Measurements from ENCODE around the gene GPR161. TPM values are rescaled to one million over a fixed set of nuclear protein-coding genes. Genes with fewer than 3 reads are reported as not detected.
A peak's percentile ranks its signal among the peaks of the same experiment; 100 is the strongest.

GPR161 gene
- total RNA-seq, 1 experiment from 2014 or later: 11.8 TPM

DNA sequence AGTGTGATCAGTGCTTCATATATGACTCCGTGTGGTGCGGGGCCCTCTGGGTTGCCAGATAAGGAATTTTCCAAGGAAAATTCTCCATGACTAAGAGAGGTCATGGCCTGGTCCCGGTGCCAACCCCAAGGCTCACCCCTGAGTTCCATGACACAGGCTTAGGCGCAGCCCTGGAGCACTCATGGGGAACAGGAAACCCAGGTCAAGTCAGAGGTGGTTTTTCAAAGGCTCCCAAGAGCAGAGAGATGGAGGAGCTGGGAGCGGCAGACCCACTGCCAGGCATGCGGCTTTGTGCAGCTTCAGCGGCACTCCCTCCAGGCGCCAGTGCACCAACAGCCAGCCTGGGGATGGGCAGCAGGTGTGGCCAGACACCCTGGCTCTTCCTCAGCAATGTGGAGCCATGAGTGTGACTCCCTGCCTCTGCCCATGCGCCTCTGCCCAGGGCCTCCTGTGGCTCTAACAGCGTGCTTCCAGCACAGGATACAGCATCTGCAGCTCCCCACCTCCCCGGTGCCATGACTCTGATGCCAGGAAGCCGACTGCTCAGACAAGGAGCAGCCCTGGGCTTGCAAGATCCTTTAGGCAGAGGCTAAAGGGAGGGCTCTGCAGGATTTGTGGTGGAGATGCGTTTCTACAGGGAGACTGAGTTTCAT lies 47.3 kb downstream of the GPR161 start:
- ChIA-PET CTCF (no interaction called here), POLR2A (ENCODE audit: unreplicated experiment) (no interaction called here)
- peaks cover 17% of the 10 kb centered on the region for H3K4me1 ChIP-seq (ENCODE audit: insufficient read depth, low read length)
- H3K27me3 ChIP-seq (ENCODE audit: low read length): no peaks in the 10 kb centered on the region
- ATAC-seq (peak; percentile 11; the same call in 1 of the 2 replicates), DNase-seq (no peak)
- no TSS peak for BruUV-seq (replicated peaks)
- no peaks in the 10 kb centered on the region for H3K79me2 ChIP-seq (ENCODE audit: low read length)
- H3K9ac ChIP-seq (ENCODE audit: low read length): no peak overlapping the region
- no peak overlapping the region for H3K4me3 ChIP-seq (ENCODE audit: low read length)
- no peaks in the 10 kb centered on the region for H3F3A ChIP-seq (ENCODE audit: low read length, unreplicated experiment)
- peak overlapping the region; percentile 22 for H3K4me2 ChIP-seq (ENCODE audit: low read length)
- no peaks in the 10 kb centered on the region for H3K9me2 ChIP-seq (replicated peaks; ENCODE audit: low read length)
- no peak overlapping the region for H2AFZ ChIP-seq (ENCODE audit: low read length)
- intact Hi-C loops (cut with micrococcal nuclease): loop anchor here (5.0 kb wide), 1 partner anchor 58 kb away; no protein-coding TSS in a partner anchor
- H3K36me3 ChIP-seq (ENCODE audit: low read depth, low read length): no peaks in the 10 kb centered on the region
- no peaks in the 10 kb centered on the region for H3K9me3 ChIP-seq (ENCODE audit: low read length)
- peak overlapping the region; percentile 42 for H3K27ac ChIP-seq (ENCODE audit: low read length)
- TF ChIP-seq EZH2phosphoT487 (IDR thresholded peaks at IDR 0.05; ENCODE audit: borderline replicate concordance, low read length): no peak
- TF ChIP-seq EZH2 (IDR thresholded peaks at IDR 0.05; ENCODE audit: low read length, unreplicated experiment): no peak
- TF ChIP-seq CTCF (conservative IDR thresholded peaks at IDR 0.05; ENCODE audit: low read depth, low read length): no peak
- H4K20me1 ChIP-seq (ENCODE audit: low read length): no peaks in the 10 kb centered on the region

- no TSS peak for BruUV-seq (replicated peaks)
- POLR2A ChIA-PET (ENCODE audit: unreplicated experiment): no interaction called here
These were observed 48.0 kb downstream of the GPR161 start for GRCh38 chr1:168088511-168089325.

More at GRCh38 chr1:168088511-168089325, 48.0 kb downstream of the GPR161 start:
- H3K27me3 ChIP-seq (ENCODE audit: low read length): no peaks in the 10 kb centered on the region
- peak overlapping the region; percentile 42 for H3K27ac ChIP-seq (ENCODE audit: low read length)
- H3K4me1 ChIP-seq (ENCODE audit: insufficient read depth, low read length): peaks cover 17% of the 10 kb centered on the region
- H2AFZ ChIP-seq (ENCODE audit: low read length): no peak overlapping the region
- intact Hi-C loops (cut with micrococcal nuclease): loop anchor here (1.0 to 5.0 kb wide), 2 partner anchors 20 to 59 kb away; no protein-coding TSS in a partner anchor
- TF ChIP-seq CTCF (conservative IDR thresholded peaks at IDR 0.05; ENCODE audit: low read depth, low read length): no peak
- TF ChIP-seq EZH2phosphoT487 (IDR thresholded peaks at IDR 0.05; ENCODE audit: borderline replicate concordance, low read length): no peak
- TF ChIP-seq EZH2 (IDR thresholded peaks at IDR 0.05; ENCODE audit: low read length, unreplicated experiment): no peak
- no peak overlapping the region for H3K4me3 ChIP-seq (ENCODE audit: low read length)
- no peaks in the 10 kb centered on the region for H3K9me2 ChIP-seq (replicated peaks; ENCODE audit: low read length)
- CTCF ChIA-PET: interaction anchor here (0.5 kb wide), 1 partner anchor 75 kb away, joined by 4 read pairs; no protein-coding TSS in a partner anchor
- peak; percentile 77 for DNase-seq
- no peaks in the 10 kb centered on the region for H3K36me3 ChIP-seq (ENCODE audit: low read depth, low read length)
- peak overlapping the region; percentile 22 for H3K4me2 ChIP-seq (ENCODE audit: low read length)
- H3K79me2 ChIP-seq (ENCODE audit: low read length): no peaks in the 10 kb centered on the region
- no peaks in the 10 kb centered on the region for H3F3A ChIP-seq (ENCODE audit: low read length, unreplicated experiment)
- no peaks in the 10 kb centered on the region for H4K20me1 ChIP-seq (ENCODE audit: low read length)
- no peaks in the 10 kb centered on the region for H3K9me3 ChIP-seq (ENCODE audit: low read length)
- peak; percentile 83 for ATAC-seq
- no peak overlapping the region for H3K9ac ChIP-seq (ENCODE audit: low read length)

All from PC-3 (cell line).